Activated CD4-positive, CD25-positive, alpha-beta regulatory T cell (primary cell): ENCODE measurements around the gene TM7SF2.

Source experiments
- DNase-seq, 4 experiments: peaks; one replicate each; lab custom pipeline; 2025; lab: John Stamatoyannopoulos, UW

The TM7SF2 gene

DNA sequence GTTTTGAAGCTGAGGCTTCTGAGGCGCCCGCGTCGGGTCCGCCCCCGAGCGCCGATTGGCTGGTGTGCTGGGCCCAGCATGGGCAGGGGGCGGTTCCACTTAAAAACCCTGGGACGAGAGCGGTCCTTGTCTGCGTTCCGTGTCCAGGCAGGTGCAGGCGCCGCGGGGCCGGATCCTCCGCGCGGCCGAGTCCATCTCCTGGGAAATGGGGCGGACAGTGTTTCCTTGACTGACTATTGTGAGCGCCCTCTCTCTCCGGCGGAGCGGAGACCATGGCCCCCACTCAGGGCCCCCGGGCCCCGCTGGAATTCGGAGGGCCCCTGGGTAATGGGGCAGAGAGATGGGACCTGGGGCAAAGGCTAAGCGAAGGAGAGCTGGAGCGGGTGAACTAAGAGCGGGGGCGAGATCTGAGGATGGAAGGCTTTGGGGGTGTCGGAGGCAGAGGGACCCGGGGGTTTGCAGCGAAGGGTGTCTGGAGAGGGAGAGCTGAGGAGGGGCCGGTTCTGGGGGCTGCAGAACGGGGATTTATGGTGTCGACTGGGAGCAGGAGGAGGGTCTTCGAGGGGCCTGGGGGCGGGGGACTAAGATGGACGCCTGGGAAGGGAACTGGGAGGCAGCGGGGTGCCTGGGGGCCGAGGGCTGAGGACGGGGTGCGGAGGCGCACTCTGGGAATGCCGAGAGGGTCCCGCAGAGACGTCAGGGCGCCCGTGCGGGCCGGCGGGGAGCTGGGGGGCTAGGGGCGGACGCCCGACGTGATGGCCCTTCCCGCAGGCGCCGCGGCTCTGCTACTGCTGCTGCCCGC, at the start of gene TM7SF2:
TSS of gene TM7SF2 (plus strand) at position 129 of the 802 bp plus-strand sequence. CDS start at position 273, 144 bp downstream.
- DNase-seq, result peak; percentile 78 to 92 (median 84)

DNA sequence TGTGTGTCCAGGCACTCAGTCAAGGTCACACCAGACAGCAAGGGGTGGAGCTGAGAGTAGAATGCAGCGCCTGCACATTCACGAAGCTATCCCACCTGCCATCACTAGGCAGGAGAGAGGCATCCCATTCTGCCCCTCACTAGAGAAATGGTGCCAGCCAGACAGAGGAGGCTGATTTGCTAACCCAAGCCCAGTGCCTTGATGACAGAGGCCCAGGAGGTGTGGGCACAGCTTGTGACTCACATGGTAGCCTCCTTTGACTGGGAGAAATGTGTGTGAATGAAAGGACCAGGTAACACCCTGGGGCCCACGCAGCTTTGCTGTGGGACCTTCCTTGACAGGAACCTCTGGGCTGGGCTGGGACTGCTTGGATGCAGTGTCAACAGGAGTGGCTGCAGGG, 48.1 kb upstream of the TM7SF2 start:
- no peak for DNase-seq

DNA sequence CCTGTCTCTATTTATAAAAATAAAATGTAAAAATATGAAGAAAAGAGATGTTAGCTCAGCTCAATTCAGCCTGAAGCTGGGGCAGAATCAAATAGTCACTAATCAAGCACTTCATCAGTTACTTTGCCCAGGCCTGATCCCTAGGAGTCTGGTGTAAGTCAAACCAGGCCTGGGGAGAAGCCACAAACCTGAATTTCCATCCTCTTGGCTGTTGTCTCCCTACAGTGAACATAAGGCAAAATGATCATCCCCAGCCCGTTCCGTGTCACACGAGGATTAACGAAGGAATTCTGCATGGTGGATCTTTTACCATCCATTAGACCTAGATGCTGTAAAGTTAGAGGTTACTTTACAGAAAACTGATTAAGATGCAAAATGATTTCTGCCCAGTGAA, 46.8 kb upstream of the TM7SF2 start:
- DNase-seq, result no peak

DNA sequence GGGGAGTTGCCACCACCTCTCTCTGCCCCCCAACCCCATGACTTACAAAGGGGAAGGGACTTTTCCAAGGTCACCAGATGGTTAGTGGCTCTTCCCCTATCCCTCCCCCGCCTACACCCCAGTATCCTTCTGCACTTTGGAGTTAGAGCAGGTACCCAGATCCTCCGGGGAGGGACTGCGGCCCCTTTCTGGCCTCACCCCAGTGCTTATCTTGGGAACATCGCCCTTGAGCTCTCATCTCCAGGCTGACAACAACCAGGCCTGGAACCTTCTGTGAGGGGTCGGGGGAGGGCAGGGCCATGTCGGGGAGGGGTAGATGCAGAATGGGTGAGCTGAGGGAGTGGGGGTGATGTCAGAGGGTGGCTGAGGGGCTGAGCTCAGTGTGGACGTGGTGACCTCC, 45.8 kb upstream of the TM7SF2 start:
- DNase-seq, result no peak

DNA sequence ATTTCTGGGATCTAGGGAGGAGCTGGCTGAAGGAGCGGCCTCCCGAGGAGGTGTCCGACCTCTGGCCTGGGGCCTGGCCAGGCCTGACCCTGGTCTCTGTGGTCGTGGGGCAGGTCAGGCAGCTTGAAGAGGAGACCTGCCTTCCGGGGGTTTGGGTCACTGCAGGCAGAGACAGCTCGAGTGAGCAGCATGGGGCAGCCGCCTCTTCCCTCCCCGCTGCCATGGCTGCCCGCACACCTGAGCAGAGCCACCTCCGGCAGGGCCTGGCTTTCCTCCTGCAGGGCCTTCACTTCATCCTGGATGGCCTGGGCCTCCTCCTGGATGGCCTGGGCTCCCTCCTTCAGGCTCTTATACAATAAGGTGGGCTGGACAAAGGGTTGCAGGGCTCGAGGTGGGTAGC, 45.4 kb upstream of the TM7SF2 start:
- DNase-seq, result no peak

DNA sequence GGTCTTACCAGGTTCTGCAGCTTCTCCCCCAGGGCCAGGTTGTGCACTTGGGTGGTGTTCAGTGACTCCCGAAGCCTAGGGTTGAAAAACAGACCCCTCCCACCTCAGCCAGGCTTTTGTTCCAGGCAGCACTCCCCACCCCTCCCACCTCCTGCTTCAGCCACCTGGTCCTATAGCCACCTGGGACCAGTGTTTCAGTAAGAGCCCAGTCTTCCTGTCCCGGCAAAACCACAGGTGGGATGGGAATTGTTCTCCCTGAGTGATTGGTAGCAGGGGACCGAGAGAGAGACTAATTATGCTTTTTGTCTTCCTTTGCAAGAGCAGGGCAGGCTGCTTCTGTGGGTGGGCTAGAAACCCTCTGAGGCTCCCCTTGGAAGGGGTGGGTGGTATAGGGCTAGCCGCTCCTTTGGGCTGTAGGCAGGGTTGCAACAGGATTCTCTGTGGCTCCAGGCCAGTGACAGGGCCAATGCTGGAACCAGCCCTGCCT, 44.8 kb upstream of the TM7SF2 start:
- DNase-seq, result no peak

DNA sequence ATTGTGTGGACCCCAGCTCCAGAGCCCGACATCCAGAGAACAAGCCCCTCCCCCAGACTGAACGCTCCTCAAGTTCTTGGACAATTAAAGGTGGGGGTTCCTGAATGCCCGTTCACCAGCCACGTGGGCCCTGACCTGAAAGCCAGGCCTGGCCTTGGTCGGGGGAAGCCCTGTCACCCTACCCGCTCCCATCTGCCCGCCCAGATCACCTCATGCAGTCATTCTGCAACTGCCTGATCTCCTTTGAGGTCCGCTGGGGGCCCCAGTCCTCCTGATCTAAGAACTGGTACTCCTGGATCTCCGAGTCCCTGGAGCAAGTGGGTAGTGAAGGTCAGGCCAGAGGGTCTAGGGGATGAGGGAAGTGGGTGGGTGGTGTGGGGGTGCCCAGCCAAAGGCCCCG, 44.2 kb upstream of the TM7SF2 start:
- DNase-seq, result no peak

DNA sequence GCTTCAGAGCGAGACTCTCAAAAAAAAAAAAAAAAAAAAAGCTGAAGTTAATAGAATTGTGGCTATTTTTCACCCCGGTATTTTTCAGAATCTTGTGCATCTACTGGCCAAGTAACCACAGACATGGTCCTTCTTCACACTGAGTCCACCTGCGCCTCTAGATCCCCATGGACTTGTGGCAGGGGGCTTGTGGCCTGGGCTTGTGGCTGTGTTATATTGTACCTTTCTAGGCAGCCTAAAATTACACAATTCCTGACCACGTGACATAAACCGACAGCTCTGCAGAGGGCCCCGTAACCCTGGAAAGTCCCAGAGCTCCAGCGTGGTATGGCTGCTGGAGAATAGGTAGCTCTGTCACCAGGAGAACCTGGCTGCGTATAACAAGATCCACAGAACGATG, 42.5 kb upstream of the TM7SF2 start:
- no peak for DNase-seq

DNA sequence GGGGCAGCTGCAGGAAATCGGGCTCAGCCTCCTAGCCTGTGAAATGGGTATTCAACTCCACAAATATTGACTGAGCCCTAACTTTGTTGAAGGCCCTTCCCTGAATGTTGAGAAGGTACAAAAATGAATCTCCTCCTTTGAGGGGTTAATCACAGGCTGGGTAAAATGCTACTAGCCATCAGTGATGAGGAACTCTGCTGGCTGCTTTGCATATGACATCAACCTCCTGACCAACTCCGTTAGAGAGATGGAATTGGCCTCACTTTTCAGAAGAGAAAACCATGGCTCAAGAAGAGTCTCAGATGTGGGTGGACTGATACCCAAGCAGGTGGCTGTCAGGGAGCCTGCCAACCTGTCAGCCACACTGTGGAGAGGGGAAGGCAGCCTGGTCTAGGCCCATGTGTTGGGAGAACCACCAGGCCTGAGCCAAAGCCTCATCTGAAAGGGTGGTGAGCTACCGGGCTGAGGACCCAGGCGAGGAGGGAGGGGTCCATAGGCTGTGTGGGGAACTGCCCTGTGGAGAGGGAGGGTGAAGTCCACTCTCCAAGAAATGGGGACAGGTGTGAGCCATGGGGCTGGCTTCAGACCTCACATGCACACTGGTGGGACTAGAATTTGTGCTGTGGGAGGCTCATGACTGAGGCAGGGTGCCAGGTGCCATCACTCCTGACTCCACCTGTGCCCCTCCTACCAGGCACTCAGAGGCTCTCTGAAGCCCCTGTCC, 39.6 kb upstream of the TM7SF2 start:
- no peak for DNase-seq

DNA sequence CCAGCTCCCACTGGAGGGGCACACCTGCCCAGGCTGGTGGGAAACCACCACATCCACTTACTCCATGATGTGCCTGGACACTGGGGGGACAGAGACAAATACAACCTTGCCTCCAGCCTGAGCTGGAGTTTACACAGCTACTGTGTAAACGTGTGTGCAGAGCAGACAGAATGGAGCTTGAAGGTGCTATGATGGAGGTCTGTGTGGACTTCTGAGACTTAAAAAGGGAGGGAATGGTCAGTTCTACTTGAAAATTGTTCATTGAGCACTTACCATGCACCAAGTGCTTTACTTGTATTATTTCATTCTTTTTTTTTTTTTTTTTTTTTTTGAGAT, 39.1 kb upstream of the TM7SF2 start:
- DNase-seq, result no peak

DNA sequence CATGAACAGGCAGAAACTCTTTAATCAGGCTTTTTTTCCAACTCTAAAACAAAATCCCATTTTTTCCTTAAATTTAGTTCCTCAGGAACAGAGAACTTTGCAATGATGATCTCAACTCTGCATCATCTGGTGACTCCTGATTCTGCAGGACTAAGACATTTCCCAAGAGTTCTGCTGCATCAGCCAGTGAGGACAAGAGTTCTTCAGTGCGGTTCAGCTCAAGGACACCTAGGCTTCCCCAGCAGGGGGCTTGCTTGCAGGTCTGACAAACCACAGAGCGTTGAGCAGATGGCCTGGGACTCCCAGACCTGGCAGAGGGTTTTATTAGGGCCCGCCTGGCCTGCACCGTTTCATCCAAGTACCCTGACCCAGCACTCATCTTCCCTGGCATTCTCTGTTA, 34.2 kb upstream of the TM7SF2 start:
- DNase-seq, result no peak

DNA sequence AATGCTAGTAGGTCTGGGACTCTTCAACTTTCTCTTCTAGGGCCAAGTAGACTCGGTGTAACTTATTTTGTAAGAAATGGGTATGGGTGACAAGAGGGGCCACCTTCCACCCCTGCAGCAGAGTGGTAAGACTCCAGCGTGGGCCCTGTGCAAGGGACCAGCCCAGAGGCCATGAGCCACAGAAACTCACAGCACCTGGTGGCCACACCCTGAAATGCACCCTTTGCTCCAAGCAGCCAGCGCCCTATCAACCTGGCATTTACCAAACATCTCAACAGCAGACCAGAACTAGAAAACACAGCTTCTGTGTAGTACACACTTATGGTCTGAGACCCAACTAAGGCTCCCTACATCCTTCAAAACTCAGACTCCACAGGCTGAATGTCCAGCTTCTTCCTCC, 33.5 kb upstream of the TM7SF2 start:
- DNase-seq, result peak; percentile 36 to 66 (median 58)

DNA sequence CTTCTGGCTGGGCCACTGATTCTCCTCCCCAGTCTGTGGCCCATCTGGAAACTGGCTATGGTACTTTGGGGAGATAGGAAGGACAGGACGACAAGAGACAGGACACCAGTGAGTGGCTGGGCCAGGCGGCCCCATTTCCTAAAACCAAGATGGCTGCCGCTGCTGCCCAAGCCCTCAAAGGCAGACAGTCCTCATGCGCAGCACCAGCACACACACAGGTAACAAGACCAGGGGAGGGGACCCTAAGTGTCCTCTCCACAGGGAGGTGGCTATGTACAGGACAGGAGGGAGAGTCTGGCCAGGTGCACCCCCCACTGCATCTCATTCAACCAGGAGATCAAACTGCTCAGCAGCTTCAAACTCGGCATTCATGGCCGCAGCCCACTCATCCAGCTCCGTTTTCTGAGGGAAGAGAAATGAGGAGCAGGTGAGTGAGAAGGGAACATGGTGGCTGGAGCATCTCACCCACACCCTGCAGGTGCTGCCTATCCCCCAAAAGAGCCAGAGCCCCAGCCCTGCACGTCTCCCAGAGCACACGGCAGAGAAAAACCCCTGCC, 32.8 kb upstream of the TM7SF2 start:
- no peak for DNase-seq

DNA sequence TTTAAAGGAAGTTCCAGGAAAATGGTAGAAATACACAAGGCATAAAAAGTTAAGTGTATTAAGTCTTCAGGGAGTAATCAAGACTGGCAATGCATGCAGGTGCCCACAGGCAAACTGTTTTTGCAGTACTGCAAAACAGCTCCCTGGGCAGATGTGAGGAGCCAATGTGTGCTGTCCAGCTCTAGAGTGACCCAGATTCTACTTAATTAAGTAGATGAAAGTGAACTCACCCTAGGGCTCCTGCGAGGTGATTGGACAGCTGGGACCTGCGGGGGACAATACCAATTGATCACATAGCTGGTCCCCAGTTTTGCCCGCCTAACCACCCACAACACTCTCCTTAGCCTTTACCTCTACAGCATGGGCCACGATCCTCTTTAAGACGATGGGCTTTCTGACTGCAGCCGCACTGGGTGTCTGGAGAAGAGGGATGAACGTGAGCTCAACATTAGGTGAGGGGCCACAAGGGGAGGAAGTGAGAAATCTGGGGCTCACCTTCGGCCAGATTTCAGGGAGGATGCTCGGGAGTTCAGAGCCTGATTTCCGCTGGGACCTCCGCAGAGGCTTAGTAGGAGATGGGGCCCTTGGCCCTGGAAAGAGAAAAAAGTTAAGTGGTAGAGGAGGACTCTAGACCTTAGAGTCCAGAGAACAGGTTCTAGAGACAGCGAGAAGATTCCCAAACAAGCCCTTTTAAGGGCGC, 28.4 kb upstream of the TM7SF2 start:
- no peak for DNase-seq

DNA sequence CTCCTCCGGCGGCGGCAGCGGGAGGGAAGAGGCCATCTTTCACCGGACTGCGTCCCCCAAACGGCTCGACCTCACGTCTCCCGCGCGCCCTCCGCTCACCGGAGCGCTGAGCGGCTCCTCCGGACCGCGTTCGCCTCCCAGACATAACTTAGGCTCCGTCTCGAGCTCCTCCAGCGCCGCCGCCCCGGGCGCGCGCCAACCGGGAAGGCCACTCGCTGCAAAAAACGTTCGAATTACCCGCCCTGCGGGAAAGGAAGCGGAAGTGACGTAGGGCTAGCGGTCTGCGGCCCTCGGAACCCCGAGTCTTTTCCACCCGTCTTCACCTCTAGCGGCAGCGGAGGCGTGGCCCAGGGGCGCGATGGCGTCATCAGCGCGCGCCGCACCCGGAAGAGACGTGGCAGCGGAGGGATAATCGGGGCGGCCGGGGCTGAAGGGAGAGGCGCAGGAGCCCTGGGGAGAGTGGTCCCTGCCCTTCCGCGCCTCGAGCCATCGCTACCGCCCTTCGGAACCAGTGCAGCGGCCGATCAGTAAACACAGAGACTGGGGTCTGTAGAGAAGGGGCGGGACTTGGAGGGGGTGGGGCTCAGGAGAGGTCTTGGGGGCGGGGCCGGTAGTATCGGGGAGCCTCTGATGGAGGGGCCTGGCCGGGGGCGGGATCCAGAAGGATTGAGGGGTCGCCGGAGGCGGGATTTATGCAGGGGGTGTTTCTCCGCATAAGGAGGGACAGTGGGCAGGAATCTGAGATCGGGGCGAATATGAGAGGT, 27.7 kb upstream of the TM7SF2 start, which contains the start of the genes CDCA5 and ZFPL1:
TSS of gene CDCA5 (minus strand) at position 207 of the 764 bp plus-strand sequence. CDS start at position 145, 62 bp downstream.
TSS of gene ZFPL1 (plus strand) at position 389 of the 764 bp plus-strand sequence. CDS start 477 bp downstream, outside the sequence.
- DNase-seq, result peak; percentile 88 to 96 (median 92)

DNA sequence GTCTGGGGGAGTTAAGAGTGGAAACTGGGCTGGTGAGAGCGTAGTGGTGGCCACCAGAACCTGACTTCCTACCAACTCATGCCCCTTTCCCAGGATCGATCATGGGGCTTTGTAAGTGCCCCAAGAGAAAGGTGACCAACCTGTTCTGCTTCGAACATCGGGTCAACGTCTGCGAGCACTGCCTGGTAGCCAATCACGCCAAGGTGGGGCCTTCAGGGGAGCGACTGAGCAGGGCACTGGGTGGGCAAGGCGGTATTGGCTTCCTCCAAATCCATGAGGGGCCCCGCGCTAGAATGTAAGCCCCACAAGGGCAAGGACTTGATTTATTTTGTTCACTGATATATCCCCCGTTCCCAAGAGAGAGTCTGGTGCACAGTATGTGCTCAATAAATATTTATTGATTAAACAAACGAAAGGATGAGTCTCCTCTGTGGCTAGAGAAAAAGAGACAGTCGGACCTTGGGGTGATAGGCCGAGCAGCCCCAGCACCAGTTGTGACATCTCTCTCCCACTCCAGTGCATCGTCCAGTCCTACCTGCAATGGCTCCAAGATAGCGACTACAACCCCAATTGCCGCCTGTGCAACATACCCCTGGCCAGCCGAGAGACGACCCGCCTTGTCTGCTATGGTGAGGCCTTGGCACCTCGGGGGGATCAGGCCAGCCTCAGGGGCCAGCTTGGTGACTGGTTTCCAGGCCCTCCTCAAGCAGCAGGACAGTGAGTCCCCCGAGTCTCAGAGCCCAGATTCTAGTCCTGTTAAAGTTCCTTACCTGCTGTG, 26.9 kb upstream of the TM7SF2 start:
- no peak for DNase-seq

DNA sequence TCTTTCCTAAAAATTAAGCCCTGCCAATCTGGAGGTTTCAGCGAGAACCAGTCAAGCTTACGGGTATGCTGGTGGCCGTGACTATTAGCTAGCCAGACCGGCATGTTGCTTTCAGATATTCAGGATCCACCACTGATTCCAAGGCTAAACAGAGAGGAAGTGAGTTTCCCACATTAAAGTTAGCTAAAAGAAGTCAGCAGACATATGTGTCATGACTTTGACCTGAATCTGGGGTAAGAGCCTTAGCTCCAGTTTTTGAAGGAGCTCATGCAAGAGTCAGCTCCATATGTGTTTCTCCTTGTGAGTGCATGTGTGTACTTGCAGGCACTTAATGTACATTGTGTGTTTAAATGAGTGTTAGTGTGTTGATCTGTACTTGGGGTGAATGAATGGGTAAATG, 26.2 kb upstream of the TM7SF2 start:
- DNase-seq, result no peak

DNA sequence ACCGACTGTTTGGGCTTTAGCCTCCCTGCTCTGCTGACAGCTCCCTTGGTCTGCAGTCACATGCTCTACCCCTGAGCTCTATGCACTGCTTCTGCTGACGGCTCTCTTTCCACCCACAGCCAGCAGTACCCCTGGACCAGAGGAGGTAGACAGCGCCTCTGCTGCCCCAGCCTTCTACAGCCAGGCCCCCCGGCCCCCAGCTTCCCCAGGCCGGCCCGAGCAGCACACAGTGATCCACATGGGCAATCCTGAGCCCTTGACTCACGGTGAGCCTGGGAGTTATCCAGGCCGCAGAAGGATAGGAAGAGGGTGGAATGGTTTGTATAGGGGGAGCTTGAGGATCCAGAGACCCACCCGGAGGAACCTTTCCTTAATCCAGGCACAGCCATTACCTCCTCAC, 24.9 kb upstream of the TM7SF2 start:
- no peak for DNase-seq

DNA sequence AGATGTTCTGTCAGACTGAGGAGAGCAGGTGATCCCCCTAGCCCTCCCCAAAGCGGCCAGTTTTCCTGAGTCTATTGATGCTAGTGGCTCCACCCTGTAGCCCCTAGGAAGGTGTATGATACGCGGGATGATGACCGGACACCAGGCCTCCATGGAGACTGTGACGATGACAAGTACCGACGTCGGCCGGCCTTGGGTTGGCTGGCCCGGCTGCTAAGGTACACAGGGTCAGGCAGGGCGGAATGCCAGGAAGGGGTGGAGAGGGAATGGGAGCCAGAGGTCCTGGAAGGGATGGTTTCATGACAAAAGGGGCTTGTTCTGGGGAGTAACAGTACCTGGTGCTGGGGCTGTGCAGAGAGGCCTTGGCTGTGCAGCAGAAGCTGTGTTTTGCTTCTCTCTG, 24.5 kb upstream of the TM7SF2 start:
- no peak for DNase-seq

DNA sequence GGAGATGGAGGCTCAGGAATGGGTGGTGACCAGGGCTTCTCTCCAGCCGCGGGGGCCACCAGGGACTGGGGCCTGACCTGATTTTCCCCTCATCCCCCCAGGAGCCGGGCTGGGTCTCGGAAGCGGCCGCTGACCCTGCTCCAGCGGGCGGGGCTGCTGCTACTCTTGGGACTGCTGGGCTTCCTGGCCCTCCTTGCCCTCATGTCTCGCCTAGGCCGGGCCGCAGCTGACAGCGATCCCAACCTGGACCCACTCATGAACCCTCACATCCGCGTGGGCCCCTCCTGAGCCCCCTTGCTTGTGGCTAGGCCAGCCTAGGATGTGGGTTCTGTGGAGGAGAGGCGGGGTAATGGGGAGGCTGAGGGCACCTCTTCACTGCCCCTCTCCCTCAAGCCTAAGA, 23.8 kb upstream of the TM7SF2 start:
- no peak for DNase-seq

DNA sequence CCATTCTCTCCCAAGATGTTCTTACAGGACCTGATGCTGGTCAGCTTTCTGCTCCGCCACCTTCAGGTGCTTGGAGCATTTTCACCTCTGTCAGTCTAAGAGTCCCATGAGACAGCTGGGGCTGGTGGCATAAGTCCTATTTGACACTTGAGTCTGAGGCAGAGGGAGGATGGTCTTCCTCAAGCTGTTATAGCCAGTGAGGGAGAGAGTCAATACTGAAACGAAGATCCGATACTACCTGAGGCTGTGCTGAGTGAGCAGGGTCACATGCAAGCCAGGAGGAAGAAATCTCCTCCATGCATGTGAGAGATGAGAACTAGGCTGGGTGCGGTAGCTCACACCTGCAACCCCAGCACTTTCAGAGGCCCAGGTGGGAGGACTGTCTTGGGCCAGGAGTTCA, 22.1 kb upstream of the TM7SF2 start:
- DNase-seq, result no peak
